ENCODE measurements around the gene MACROD2.

The MACROD2 gene

GRCh38 chr20:14470977-14471661 is 475.8 kb downstream of the MACROD2 start:
- no peak overlapping the region for H3K4me3 ChIP-seq (ENCODE audit: low read length)
- TF ChIP-seq CTCF (conservative IDR thresholded peaks at IDR 0.05; ENCODE audit: low read depth, low read length) = no peak
- DNase-seq (ENCODE audit: low read depth) = no peak

GRCh38 chr20:14477125-14477524 is 481.8 kb downstream of the MACROD2 start:
- H3K4me3 ChIP-seq (ENCODE audit: low read length) = no peak overlapping the region
- DNase-seq (ENCODE audit: low read depth) = no peak
- TF ChIP-seq CTCF (conservative IDR thresholded peaks at IDR 0.05; ENCODE audit: low read depth, low read length) = no peak

- no peak for DNase-seq (ENCODE audit: low read depth)
- no peak overlapping the region for H3K4me3 ChIP-seq (ENCODE audit: low read length)
- no peak for TF ChIP-seq CTCF (conservative IDR thresholded peaks at IDR 0.05; ENCODE audit: low read depth, low read length)
Measured at GRCh38 chr20:14478126-14478525, 482.8 kb downstream of the MACROD2 start.

GRCh38 chr20:14481863-14482262 is 486.5 kb downstream of the MACROD2 start:
- peak; percentile 76 for DNase-seq (ENCODE audit: low read depth)
- TF ChIP-seq CTCF (conservative IDR thresholded peaks at IDR 0.05; ENCODE audit: low read depth, low read length) = no peak
- H3K4me3 ChIP-seq (ENCODE audit: low read length) = no peak overlapping the region

- H3K4me3 ChIP-seq (ENCODE audit: low read length) = no peak overlapping the region
- no peak for TF ChIP-seq CTCF (conservative IDR thresholded peaks at IDR 0.05; ENCODE audit: low read depth, low read length)
- DNase-seq (ENCODE audit: low read depth) = no peak
Measured at GRCh38 chr20:14488212-14488611, 492.9 kb downstream of the MACROD2 start.

- no peak for TF ChIP-seq CTCF (conservative IDR thresholded peaks at IDR 0.05; ENCODE audit: low read depth, low read length)
- no peak for DNase-seq (ENCODE audit: low read depth)
- no peak overlapping the region for H3K4me3 ChIP-seq (ENCODE audit: low read length)
Measured at GRCh38 chr20:14488756-14489479, 493.6 kb downstream of the MACROD2 start.

- no peak for DNase-seq (ENCODE audit: low read depth)
- H3K4me3 ChIP-seq (ENCODE audit: low read length) = no peak overlapping the region
- no peak for TF ChIP-seq CTCF (conservative IDR thresholded peaks at IDR 0.05; ENCODE audit: low read depth, low read length)
Measured at GRCh38 chr20:14489544-14489943, 494.2 kb downstream of the MACROD2 start.

All from retinal pigment epithelial cell (primary cell).